ENCODE measurements around the gene MRPL10. TPM values are rescaled to one million over a fixed set of nuclear protein-coding genes. Genes with fewer than 3 reads are reported as not detected.

MRPL10 gene
- total RNA-seq, 5 donors from 2014 or later (not counting 1 experiment from before 2014, with no cell fraction given) = 34.1 to 60.1 (median 41.6) TPM

GRCh38 chr17:47818002-47818695 lies 13.2 kb downstream of the MRPL10 start:
- no peaks in the 10 kb centered on the region for H3K27me3 Mint-ChIP-seq
- peaks cover 11 to 29% of the 10 kb centered on the region in 2 experiments for H3K4me1 ChIP-seq (ENCODE audit: control insufficient read depth in 1 of 2, extremely low read depth in 1 of 2, insufficient read depth in 2 of 2, low read length in 2 of 2)
- ChIA-PET POLR2A (no interaction called here), CTCF (interaction anchor here in 1 of 2 donors (0.6 kb wide), 1 partner anchor 31 kb away, joined by 5 read pairs; no protein-coding TSS in a partner anchor)
- H3K27ac ChIP-seq (ENCODE audit: low read length) = no peak overlapping the region
- H3K36me3 ChIP-seq (ENCODE audit: control insufficient read depth in 2 of 2, extremely low read depth in 1 of 2, insufficient read depth in 1 of 2, low read length in 1 of 2) = peaks cover 40 to 72% of the 10 kb centered on the region in 2 donors
- no peaks in the 10 kb centered on the region for H3K27me3 ChIP-seq (replicated peaks in 1 of 2; ENCODE audit: control insufficient read depth in 2 of 2, extremely low read depth in 1 of 2, insufficient read depth in 2 of 2, low read length in 1 of 2)
- no peak for ATAC-seq (replicated peaks in 1 of 4)
- H3K4me3 Mint-ChIP-seq = no peak overlapping the region
- H3K9me3 Mint-ChIP-seq = no peaks in the 10 kb centered on the region
- no peak for DNase-seq
- peaks cover 22 to 29% (median 26%) of the 10 kb centered on the region in 3 donors for H3K4me1 Mint-ChIP-seq
- H3K36me3 Mint-ChIP-seq = peaks cover 27% of the 10 kb centered on the region
- no peak overlapping the region for H3K4me3 ChIP-seq (ENCODE audit: control insufficient read depth in 1 of 2, extremely low read depth in 1 of 2, low read length in 1 of 2)
- H3K9me3 ChIP-seq = no peaks in the 10 kb centered on the region
- peak overlapping the region in 1 of 2 donors; percentile 36 for H3K27ac Mint-ChIP-seq
- 100% methylated on average over 5 of the region's 11 CpGs for WGBS (ENCODE audit: insufficient coverage)

GRCh38 chr17:47816947-47817346 lies 14.4 kb downstream of the MRPL10 start:
- ATAC-seq (replicated peaks in 1 of 4) (no peak), DNase-seq (no peak)
- Histone ChIP-seq H3K36me3 (ENCODE audit: control insufficient read depth in 2 of 2, extremely low read depth in 1 of 2, insufficient read depth in 1 of 2, low read length in 1 of 2) (peaks cover 48 to 79% of the 10 kb centered on the region in 2 donors), H3K4me1 (ENCODE audit: control insufficient read depth in 1 of 2, extremely low read depth in 1 of 2, insufficient read depth in 2 of 2, low read length in 2 of 2) (peaks cover 7 to 20% of the 10 kb centered on the region in 2 experiments), H3K9me3 (no peaks in the 10 kb centered on the region), H3K4me3 (ENCODE audit: control insufficient read depth in 1 of 2, extremely low read depth in 1 of 2, low read length in 1 of 2) (no peak overlapping the region), H3K27me3 (replicated peaks in 1 of 2; ENCODE audit: control insufficient read depth in 2 of 2, extremely low read depth in 1 of 2, insufficient read depth in 2 of 2, low read length in 1 of 2) (no peaks in the 10 kb centered on the region), H3K27ac (ENCODE audit: low read length) (no peak overlapping the region)
- ChIA-PET CTCF (no interaction called here), POLR2A (no interaction called here)
- Mint-ChIP-seq H3K4me1 (peaks cover 18 to 23% (median 18%) of the 10 kb centered on the region in 3 donors), H3K36me3 (peaks cover 34% of the 10 kb centered on the region), H3K27me3 (no peaks in the 10 kb centered on the region), H3K27ac (no peak overlapping the region), H3K4me3 (no peak overlapping the region), H3K9me3 (no peaks in the 10 kb centered on the region)
- WGBS (ENCODE audit: insufficient coverage) = 98% methylated on average over 10 of the region's 10 CpGs

DNA sequence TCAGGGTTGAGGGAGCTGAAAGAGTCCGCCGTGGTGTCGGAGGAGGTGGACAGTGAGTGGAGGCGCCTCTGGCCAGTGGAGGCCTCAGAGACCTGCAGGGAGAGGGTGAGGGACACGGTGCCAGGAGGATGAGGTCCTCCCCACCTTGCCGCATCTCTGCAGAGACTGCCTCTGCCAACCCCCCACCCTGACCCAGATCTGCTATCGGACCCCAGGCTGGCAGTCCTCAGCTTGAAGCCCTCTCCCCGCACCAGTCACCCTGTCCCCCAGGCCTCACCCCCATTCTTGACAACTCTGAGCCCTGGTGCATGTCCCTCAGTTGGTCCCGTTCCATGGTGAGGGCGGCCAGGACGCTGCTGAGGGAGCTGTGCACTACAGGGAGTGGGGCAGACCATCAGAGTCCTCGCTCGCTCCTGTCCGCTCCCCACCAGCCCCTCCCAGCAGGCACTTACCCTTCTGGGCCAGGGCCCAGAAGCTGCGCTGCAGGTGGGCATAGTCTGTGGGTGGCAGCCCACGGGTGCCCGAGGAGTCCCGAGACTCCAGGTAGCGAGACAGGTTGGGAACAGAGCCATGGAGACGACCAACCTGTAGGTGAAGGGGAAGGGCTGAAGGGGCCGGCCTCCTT lies 15.1 kb downstream of the MRPL10 start:
- no peak overlapping the region for H3K4me3 Mint-ChIP-seq
- H3K36me3 ChIP-seq (ENCODE audit: control insufficient read depth in 2 of 2, extremely low read depth in 1 of 2, insufficient read depth in 1 of 2, low read length in 1 of 2) = peaks cover 48 to 86% of the 10 kb centered on the region in 2 donors
- peaks cover 41% of the 10 kb centered on the region for H3K36me3 Mint-ChIP-seq
- DNase-seq = no peak
- peaks cover 4 to 14% of the 10 kb centered on the region in 2 experiments for H3K4me1 ChIP-seq (ENCODE audit: control insufficient read depth in 1 of 2, extremely low read depth in 1 of 2, insufficient read depth in 2 of 2, low read length in 2 of 2)
- H3K27me3 Mint-ChIP-seq = no peaks in the 10 kb centered on the region
- no peak overlapping the region for H3K27ac Mint-ChIP-seq
- peaks cover 11 to 23% (median 11%) of the 10 kb centered on the region in 3 donors for H3K4me1 Mint-ChIP-seq
- CTCF ChIA-PET = no interaction called here
- H3K27ac ChIP-seq (ENCODE audit: low read length) = no peak overlapping the region
- H3K27me3 ChIP-seq (replicated peaks in 1 of 2; ENCODE audit: control insufficient read depth in 2 of 2, extremely low read depth in 1 of 2, insufficient read depth in 2 of 2, low read length in 1 of 2) = no peaks in the 10 kb centered on the region
- H3K4me3 ChIP-seq (ENCODE audit: control insufficient read depth in 1 of 2, extremely low read depth in 1 of 2, low read length in 1 of 2) = no peak overlapping the region
- ATAC-seq (replicated peaks in 1 of 4) = no peak
- H3K9me3 Mint-ChIP-seq = no peaks in the 10 kb centered on the region
- 98% methylated on average over 13 of the region's 21 CpGs for WGBS (ENCODE audit: insufficient coverage)
- POLR2A ChIA-PET = no interaction called here
- H3K9me3 ChIP-seq = no peaks in the 10 kb centered on the region

DNA sequence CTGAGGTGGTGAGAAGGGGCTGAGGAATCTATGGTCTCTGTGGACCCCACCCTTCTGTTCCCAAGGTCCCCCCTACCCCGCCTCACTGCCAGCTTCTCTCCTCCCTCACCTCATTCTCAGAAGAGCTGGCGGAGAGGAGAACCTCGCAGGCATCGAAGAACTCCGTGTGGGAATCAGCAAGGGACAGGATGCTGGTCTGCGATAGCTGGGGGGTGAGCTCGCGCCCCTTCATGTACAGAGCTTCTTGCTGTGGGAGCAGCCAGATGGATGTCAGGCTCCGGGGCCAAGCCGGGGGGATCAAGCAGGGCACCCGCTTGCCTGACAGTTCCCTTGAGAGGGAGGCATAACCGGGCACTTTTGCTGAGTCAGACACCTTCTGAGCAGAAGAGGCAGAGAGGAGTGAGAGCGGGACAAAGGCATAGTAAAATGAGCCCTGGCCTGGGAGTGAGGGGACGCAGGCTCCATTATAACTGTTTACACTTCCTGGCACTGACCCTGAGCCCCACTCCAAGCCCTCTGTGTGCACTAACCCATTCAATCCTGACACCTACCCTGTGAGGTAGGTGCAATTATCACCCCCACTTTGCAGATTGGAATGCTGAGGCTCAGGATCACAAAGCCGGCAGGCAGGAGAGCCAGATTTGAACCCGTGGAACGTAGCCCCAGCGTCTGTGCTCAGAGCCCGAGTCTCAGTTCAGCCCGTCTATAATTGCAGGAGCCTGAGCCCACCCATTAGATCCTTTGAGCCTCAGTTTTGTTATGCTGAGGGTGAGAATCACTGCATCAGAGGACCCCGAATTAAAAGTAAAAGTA lies 16.0 kb downstream of the MRPL10 start:
- 96% methylated on average over 16 of the region's 21 CpGs for WGBS (ENCODE audit: insufficient coverage)
- H3K9me3 Mint-ChIP-seq = no peaks in the 10 kb centered on the region
- H3K4me1 ChIP-seq (ENCODE audit: control insufficient read depth in 1 of 2, extremely low read depth in 1 of 2, insufficient read depth in 2 of 2, low read length in 2 of 2) = peaks cover 0 to 9% of the 10 kb centered on the region in 2 experiments
- H3K27me3 ChIP-seq (replicated peaks in 1 of 2; ENCODE audit: control insufficient read depth in 2 of 2, extremely low read depth in 1 of 2, insufficient read depth in 2 of 2, low read length in 1 of 2) = no peaks in the 10 kb centered on the region
- H3K27ac ChIP-seq (ENCODE audit: low read length) = no peak overlapping the region
- DNase-seq = no peak
- ChIA-PET POLR2A (no interaction called here), CTCF (interaction anchor here in 1 of 2 donors (0.6 kb wide), 1 partner anchor 80 kb away, joined by 3 read pairs; no protein-coding TSS in a partner anchor)
- H3K36me3 Mint-ChIP-seq = peaks cover 47% of the 10 kb centered on the region
- peaks cover 2 to 22% (median 6%) of the 10 kb centered on the region in 3 donors for H3K4me1 Mint-ChIP-seq
- ATAC-seq (replicated peaks in 1 of 4) = no peak
- no peaks in the 10 kb centered on the region for H3K9me3 ChIP-seq
- H3K27me3 Mint-ChIP-seq = no peaks in the 10 kb centered on the region
- no peak overlapping the region for H3K4me3 Mint-ChIP-seq
- no peak overlapping the region for H3K27ac Mint-ChIP-seq
- no peak overlapping the region for H3K4me3 ChIP-seq (ENCODE audit: control insufficient read depth in 1 of 2, extremely low read depth in 1 of 2, low read length in 1 of 2)
- peaks cover 51 to 92% of the 10 kb centered on the region in 2 donors for H3K36me3 ChIP-seq (ENCODE audit: control insufficient read depth in 2 of 2, extremely low read depth in 1 of 2, insufficient read depth in 1 of 2, low read length in 1 of 2)

GRCh38 chr17:47813512-47814031 lies 17.8 kb downstream of the MRPL10 start:
- Mint-ChIP-seq H3K27ac (no peak overlapping the region), H3K27me3 (no peaks in the 10 kb centered on the region), H3K4me3 (no peak overlapping the region), H3K4me1 (peaks cover 0 to 21% (median 9%) of the 10 kb centered on the region in 3 donors), H3K36me3 (peaks cover 59% of the 10 kb centered on the region), H3K9me3 (no peaks in the 10 kb centered on the region)
- CTCF ChIA-PET = no interaction called here
- ATAC-seq (replicated peaks in 1 of 4) = no peak
- Histone ChIP-seq H3K4me1 (ENCODE audit: control insufficient read depth in 1 of 2, extremely low read depth in 1 of 2, insufficient read depth in 2 of 2, low read length in 2 of 2) (peaks cover 0 to 4% of the 10 kb centered on the region in 2 experiments), H3K27me3 (replicated peaks in 1 of 2; ENCODE audit: control insufficient read depth in 2 of 2, extremely low read depth in 1 of 2, insufficient read depth in 2 of 2, low read length in 1 of 2) (no peaks in the 10 kb centered on the region), H3K4me3 (ENCODE audit: control insufficient read depth in 1 of 2, extremely low read depth in 1 of 2, low read length in 1 of 2) (no peak overlapping the region), H3K36me3 (ENCODE audit: control insufficient read depth in 2 of 2, extremely low read depth in 1 of 2, insufficient read depth in 1 of 2, low read length in 1 of 2) (peaks cover 57 to 94% of the 10 kb centered on the region in 2 donors), H3K27ac (ENCODE audit: low read length) (no peak overlapping the region), H3K9me3 (no peaks in the 10 kb centered on the region)
- POLR2A ChIA-PET = no interaction called here
- DNase-seq = no peak
- whole genome bisulfite sequencing (ENCODE audit: insufficient coverage) = 98% methylated on average over 22 of the region's 22 CpGs

DNA sequence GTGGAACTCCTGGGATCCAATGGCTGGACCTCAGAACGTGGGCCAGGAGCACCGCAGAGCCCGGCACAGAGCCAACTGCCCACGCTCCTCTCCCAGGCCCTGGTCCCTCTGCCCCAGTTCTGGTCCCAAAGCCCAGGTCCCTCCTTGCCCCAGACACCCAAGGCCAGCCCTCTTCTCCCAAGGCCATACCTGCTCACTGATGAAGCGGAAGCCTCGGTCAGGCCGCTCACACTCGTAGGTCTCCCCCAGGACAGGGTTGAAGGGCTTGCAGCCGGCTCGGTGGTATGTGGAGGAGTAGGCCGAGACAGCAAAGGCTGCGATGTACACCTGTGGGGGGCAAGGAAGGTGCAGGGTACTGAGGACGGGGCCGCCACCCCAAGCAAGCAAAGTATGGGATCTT lies 18.3 kb downstream of the MRPL10 start:
- ChIA-PET CTCF (no interaction called here), POLR2A (no interaction called here)
- WGBS (ENCODE audit: insufficient coverage) = 96% methylated on average over 12 of the region's 14 CpGs
- Mint-ChIP-seq H3K4me1 (peaks cover 0 to 21% (median 9%) of the 10 kb centered on the region in 3 donors), H3K9me3 (no peaks in the 10 kb centered on the region), H3K4me3 (no peak overlapping the region), H3K36me3 (peaks cover 63% of the 10 kb centered on the region), H3K27me3 (no peaks in the 10 kb centered on the region), H3K27ac (no peak overlapping the region)
- no peak for ATAC-seq (replicated peaks in 1 of 4)
- Histone ChIP-seq H3K9me3 (no peaks in the 10 kb centered on the region), H3K36me3 (ENCODE audit: control insufficient read depth in 2 of 2, extremely low read depth in 1 of 2, insufficient read depth in 1 of 2, low read length in 1 of 2) (peaks cover 57 to 94% of the 10 kb centered on the region in 2 donors), H3K4me1 (ENCODE audit: control insufficient read depth in 1 of 2, extremely low read depth in 1 of 2, insufficient read depth in 2 of 2, low read length in 2 of 2) (peaks cover 0 to 4% of the 10 kb centered on the region in 2 experiments), H3K27ac (ENCODE audit: low read length) (no peak overlapping the region), H3K4me3 (ENCODE audit: control insufficient read depth in 1 of 2, extremely low read depth in 1 of 2, low read length in 1 of 2) (no peak overlapping the region), H3K27me3 (replicated peaks in 1 of 2; ENCODE audit: control insufficient read depth in 2 of 2, extremely low read depth in 1 of 2, insufficient read depth in 2 of 2, low read length in 1 of 2) (no peaks in the 10 kb centered on the region)
- no peak for DNase-seq
